Caco-2 (cell line): ENCODE measurements around the gene RASSF8. TPM values are rescaled to one million over a fixed set of nuclear protein-coding genes. Genes with fewer than 3 reads are reported as not detected.
A peak's percentile ranks its signal among the peaks of the same experiment; 100 is the strongest.

Experiments used
- BruUV-seq: library from RNA; stranded (reverse); fragments of 400-500 nt; replicated peaks from 2 replicates; lab custom pipeline; 2021; lab: Mats Ljungman, UMichigan
- CTCF ChIA-PET: fragments of 300-600 bp; sonication (Branson Sonifier 250); formaldehyde crosslinking; loops from one replicate; lab custom pipeline; 2022; ENCODE audit warnings: antibody characterized with exemption; lab: Charles Lee
- POLR2A ChIA-PET: fragments of 300-600 bp; sonication (Branson Sonifier 250); formaldehyde crosslinking; loops from one replicate; lab custom pipeline; 2022; ENCODE audit warnings: antibody characterized with exemption; lab: Charles Lee
- DNase-seq, 2 experiments: peaks; one replicate each; pipeline versions ENCODE4 v3.0.0 to v3.0.0-alpha.2; 2020 to 2022
- H3K27me3 ChIP-seq: replicated peaks from 2 replicates; pipeline ENCODE4 v1.6.0; 2011; ENCODE audit warnings: low read length; ENCODE audit not compliant: control insufficient read depth, insufficient read depth
- H3K36me3 ChIP-seq: 2 replicates; pipeline ENCODE4 v1.5.1; 2011; ENCODE audit warnings: low read length; ENCODE audit not compliant: control insufficient read depth, insufficient read depth
- H3K4me1 ChIP-seq: fragments of 250-450 bp; sonication (Bioruptor Pico); 2 replicates; pipeline ENCODE4 v1.5.1; 2020; ENCODE audit warnings: mild to moderate bottlenecking
- H3K4me3 ChIP-seq: 2 replicates; pipeline ENCODE4 v1.5.1; 2011; ENCODE audit warnings: low read depth, mild to moderate bottlenecking, control low read depth, low read length
- H3K9me3 ChIP-seq: fragments of 250-450 bp; sonication (Bioruptor Pico); 2 replicates; pipeline ENCODE4 v1.5.1; 2020; ENCODE audit warnings: mild to moderate bottlenecking, moderate library complexity
- H3K27ac Mint-ChIP-seq: one replicate; pipeline ENCODE4 v1.8.0; 2022; ENCODE audit warnings: mixed read lengths; ENCODE audit not compliant: unreplicated experiment
- H3K27me3 Mint-ChIP-seq: one replicate; pipeline ENCODE4 v1.8.0; 2022; ENCODE audit warnings: mixed read lengths; ENCODE audit not compliant: insufficient read depth, unreplicated experiment
- H3K36me3 Mint-ChIP-seq: one replicate; pipeline ENCODE4 v1.8.0; 2022; ENCODE audit warnings: mild to moderate bottlenecking, mixed read lengths; ENCODE audit not compliant: insufficient read depth, unreplicated experiment
- H3K4me1 Mint-ChIP-seq: one replicate; pipeline ENCODE4 v1.8.0; 2022; ENCODE audit warnings: low read depth, mixed read lengths; ENCODE audit not compliant: unreplicated experiment
- H3K4me3 Mint-ChIP-seq: one replicate; pipeline ENCODE4 v1.8.0; 2022; ENCODE audit warnings: mild to moderate bottlenecking, moderate library complexity, mixed read lengths; ENCODE audit not compliant: unreplicated experiment
- H3K9me3 Mint-ChIP-seq: one replicate; pipeline ENCODE4 v1.8.0; 2022; ENCODE audit warnings: mixed read lengths; ENCODE audit not compliant: unreplicated experiment
- intact Hi-C: fragments of 100-400 bp; cut with micrococcal nuclease; formaldehyde crosslinking; loops from one replicate; pipeline ENCODE4 v1.10.0; 2022; ENCODE audit not compliant: unreplicated experiment
- total RNA-seq: library from RNA; stranded (reverse); gene quantifications from 2 replicates; pipeline ENCODE4 v1.2.3, GENCODE V29; 2022
- TF ChIP-seq, protein P1 (sequence below), 2 experiments: fragments of 200-600 bp in 1 of 2; IDR thresholded peaks; 1 replicate in 1 of 2; 2 replicates in 1 of 2; pipeline versions ENCODE4 v1.5.1 to v1.8.0; 2011 to 2022; ENCODE audit warnings: antibody characterized with exemption in 1 of 2, control low read depth in 1 of 2, inconsistent platforms in 1 of 2, low read depth in 1 of 2, low read length in 1 of 2, mild to moderate bottlenecking in 1 of 2, moderate library complexity in 1 of 2; ENCODE audit not compliant: insufficient read depth in 1 of 2, severe bottlenecking in 1 of 2, unreplicated experiment in 1 of 2

RASSF8 gene
- total RNA-seq, 1 experiment from 2014 or later = 143 TPM

DNA sequence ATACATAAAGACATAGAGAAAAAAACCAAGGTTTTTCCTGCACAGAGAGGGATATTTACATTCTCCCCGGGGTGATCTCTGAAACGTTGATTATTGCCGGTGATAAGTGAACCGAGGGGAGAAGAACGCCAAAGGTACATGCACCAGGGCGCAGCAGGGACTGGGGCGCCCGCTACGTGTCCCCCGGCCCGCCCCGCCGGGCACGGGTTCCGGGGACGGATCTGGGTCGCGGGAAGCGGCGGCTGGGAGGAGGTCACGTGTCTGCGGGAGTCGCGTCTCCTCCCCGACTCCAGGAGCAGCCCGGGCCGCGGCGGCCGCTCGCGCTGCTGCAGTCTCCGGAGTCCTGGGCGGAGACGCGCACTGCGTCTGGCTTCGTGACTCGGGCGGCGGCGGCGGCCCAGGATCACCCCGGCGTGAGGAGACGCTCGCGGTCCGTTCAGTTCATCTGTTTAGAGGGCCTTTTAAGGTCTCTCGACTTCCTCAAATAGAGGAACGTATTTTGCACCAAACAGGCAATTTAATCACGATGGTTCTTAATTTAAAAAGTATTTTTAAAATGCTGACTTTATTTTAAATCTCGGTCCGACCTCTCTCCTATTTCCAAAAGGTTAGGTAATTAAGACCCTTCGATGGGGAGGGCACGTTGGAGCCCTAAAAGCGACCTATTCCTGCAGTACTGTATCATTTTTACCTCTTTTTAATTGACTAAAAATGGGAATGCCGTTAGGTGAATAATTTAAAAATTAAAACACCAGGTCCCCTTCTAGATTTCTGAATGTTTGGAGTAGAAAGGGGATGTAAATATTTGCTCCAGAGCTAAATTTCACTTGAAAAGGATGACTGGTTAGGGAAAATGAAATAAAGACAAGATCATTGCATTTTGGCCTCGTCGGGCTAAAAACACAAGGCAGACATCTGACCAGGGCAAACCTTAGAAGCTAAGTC is 168.1 kb downstream of the RASSF8 start:
- peak; percentile 86 to 89 for DNase-seq
- peaks cover 34% of the 10 kb centered on the region for H3K27me3 Mint-ChIP-seq

DNA sequence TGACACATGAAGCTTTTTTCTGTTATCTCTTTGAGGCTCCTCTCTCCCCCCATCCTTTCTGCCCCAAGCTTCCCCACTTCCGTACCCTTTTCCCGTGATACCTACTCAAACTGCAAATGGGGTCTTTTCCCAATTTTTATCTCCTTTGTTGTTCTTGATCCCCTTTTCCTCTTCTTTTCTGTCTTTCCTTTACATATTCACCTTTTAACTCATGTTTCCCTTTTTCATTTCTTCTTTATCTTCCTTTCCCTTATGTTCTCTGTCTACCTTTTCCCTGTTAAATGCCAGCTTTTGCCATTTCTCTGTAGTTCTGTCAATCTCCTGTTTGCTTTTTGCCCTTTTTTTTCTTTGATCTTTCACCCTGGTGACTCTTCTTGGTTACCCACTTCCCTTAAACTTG is 168.9 kb downstream of the RASSF8 start:
- no TSS peak for BruUV-seq
- H3K9me3 Mint-ChIP-seq = no peaks in the 10 kb centered on the region
- Histone ChIP-seq H3K4me3 (no peak overlapping the region), H3K9me3 (no peaks in the 10 kb centered on the region), H3K36me3 (no peaks in the 10 kb centered on the region), H3K4me1 (peaks cover 17% of the 10 kb centered on the region), H3K27me3 (peaks cover 8% of the 10 kb centered on the region)
- intact Hi-C loops = loop anchor here (5.0 kb wide), 2 partner anchors 45 to 60 kb away; no protein-coding TSS in a partner anchor
- no peak overlapping the region for H3K27ac Mint-ChIP-seq
- no peak for DNase-seq
- peaks cover 8% of the 10 kb centered on the region for H3K36me3 Mint-ChIP-seq
- H3K27me3 Mint-ChIP-seq = peaks cover 30% of the 10 kb centered on the region
- H3K4me3 Mint-ChIP-seq = peak overlapping the region; percentile 88
- peaks cover 21% of the 10 kb centered on the region for H3K4me1 Mint-ChIP-seq
- TF ChIP-seq, protein P1, sequence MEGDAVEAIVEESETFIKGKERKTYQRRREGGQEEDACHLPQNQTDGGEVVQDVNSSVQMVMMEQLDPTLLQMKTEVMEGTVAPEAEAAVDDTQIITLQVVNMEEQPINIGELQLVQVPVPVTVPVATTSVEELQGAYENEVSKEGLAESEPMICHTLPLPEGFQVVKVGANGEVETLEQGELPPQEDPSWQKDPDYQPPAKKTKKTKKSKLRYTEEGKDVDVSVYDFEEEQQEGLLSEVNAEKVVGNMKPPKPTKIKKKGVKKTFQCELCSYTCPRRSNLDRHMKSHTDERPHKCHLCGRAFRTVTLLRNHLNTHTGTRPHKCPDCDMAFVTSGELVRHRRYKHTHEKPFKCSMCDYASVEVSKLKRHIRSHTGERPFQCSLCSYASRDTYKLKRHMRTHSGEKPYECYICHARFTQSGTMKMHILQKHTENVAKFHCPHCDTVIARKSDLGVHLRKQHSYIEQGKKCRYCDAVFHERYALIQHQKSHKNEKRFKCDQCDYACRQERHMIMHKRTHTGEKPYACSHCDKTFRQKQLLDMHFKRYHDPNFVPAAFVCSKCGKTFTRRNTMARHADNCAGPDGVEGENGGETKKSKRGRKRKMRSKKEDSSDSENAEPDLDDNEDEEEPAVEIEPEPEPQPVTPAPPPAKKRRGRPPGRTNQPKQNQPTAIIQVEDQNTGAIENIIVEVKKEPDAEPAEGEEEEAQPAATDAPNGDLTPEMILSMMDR (IDR thresholded peaks at IDR 0.05; ENCODE audit: insufficient read depth in 1 of 2, low read depth in 1 of 2, low read length in 1 of 2, severe bottlenecking in 1 of 2, unreplicated experiment in 1 of 2) = no peak
- ChIA-PET POLR2A (no interaction called here), CTCF (no interaction called here)

More for the DNA sequence above, 168.1 kb downstream of the RASSF8 start:
- Histone ChIP-seq H3K9me3 (no peaks in the 10 kb centered on the region), H3K27me3 (peaks cover 11% of the 10 kb centered on the region), H3K4me3 (peak overlapping the region; percentile 59), H3K36me3 (no peaks in the 10 kb centered on the region), H3K4me1 (peaks cover 20% of the 10 kb centered on the region)
- TF ChIP-seq, protein P1 (IDR thresholded peaks at IDR 0.05; ENCODE audit: insufficient read depth in 1 of 2, low read depth in 1 of 2, low read length in 1 of 2, severe bottlenecking in 1 of 2, unreplicated experiment in 1 of 2) = no peak
- H3K27ac Mint-ChIP-seq = peak overlapping the region; percentile 71
- ChIA-PET CTCF (no interaction called here), POLR2A (no interaction called here)
- peaks cover 8% of the 10 kb centered on the region for H3K36me3 Mint-ChIP-seq
- H3K4me3 Mint-ChIP-seq = peak overlapping the region; percentile 88
- H3K4me1 Mint-ChIP-seq = peaks cover 21% of the 10 kb centered on the region
- intact Hi-C loops = loop anchor here (1.0 to 5.0 kb wide), 5 partner anchors 12 to 61 kb away; no protein-coding TSS in a partner anchor
- no TSS peak for BruUV-seq
- H3K9me3 Mint-ChIP-seq = no peaks in the 10 kb centered on the region

DNA sequence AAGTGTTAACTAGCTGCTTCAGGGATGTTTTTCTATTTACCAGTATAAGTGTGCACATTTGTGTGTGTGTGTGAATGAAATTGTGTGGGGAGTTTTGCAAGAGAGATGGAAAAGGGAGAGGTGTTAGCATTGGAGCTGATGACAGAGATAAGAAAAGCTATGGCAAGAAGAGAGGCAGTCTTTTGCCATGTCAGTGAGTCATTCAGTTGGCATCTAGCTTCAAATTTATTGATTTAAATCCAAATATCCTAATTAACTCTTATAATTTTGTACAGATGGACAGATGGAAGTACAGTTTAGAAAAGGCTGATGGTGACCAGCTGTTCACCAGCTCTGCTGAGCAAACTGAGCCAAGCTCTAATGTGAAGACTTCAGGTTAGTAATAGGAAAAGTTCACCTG is 169.7 kb downstream of the RASSF8 start:
- peaks cover 13% of the 10 kb centered on the region for H3K4me1 ChIP-seq
- H3K27me3 Mint-ChIP-seq = peaks cover 32% of the 10 kb centered on the region
- no peak overlapping the region for H3K4me3 Mint-ChIP-seq
- H3K4me1 Mint-ChIP-seq = peaks cover 17% of the 10 kb centered on the region
- TF ChIP-seq, protein P1 (IDR thresholded peaks at IDR 0.05; ENCODE audit: insufficient read depth in 1 of 2, low read depth in 1 of 2, low read length in 1 of 2, severe bottlenecking in 1 of 2, unreplicated experiment in 1 of 2) = no peak
- H3K9me3 ChIP-seq = no peaks in the 10 kb centered on the region
- peaks cover 8% of the 10 kb centered on the region for H3K36me3 Mint-ChIP-seq
- DNase-seq = no peak
- POLR2A ChIA-PET = interaction anchor here (0.6 kb wide), 1 partner anchor 13 kb away, joined by 5 read pairs; no protein-coding TSS in a partner anchor
- peaks cover 5% of the 10 kb centered on the region for H3K27me3 ChIP-seq
- CTCF ChIA-PET = interaction anchor here (0.5 to 0.7 kb wide), 2 partner anchors 32 to 575 kb away, joined by 3 read pairs; no protein-coding TSS in a partner anchor
- intact Hi-C loops = loop anchor here (5.0 kb wide), 2 partner anchors 44 to 59 kb away; no protein-coding TSS in a partner anchor
- no peaks in the 10 kb centered on the region for H3K9me3 Mint-ChIP-seq
- no peak overlapping the region for H3K27ac Mint-ChIP-seq
- no peaks in the 10 kb centered on the region for H3K36me3 ChIP-seq
- H3K4me3 ChIP-seq = no peak overlapping the region
- no TSS peak for BruUV-seq
